ENCODE results near the gene ASAP2.
A peak's percentile ranks its signal among the peaks of the same experiment; 100 is the strongest.

The ASAP2 gene

GRCh38 chr2:9184361-9184760 lies 22.3 kb upstream of the ASAP2 start:
- no peak for DNase-seq

GRCh38 chr2:9187620-9188214 lies 18.9 kb upstream of the ASAP2 start:
- no peak for DNase-seq

- DNase-seq = no peak
Measured at GRCh38 chr2:9188823-9189222, 17.8 kb upstream of the ASAP2 start.

- no peak for DNase-seq
Measured at GRCh38 chr2:9189901-9190300, 16.7 kb upstream of the ASAP2 start.

- DNase-seq = peak; percentile 95
Measured at GRCh38 chr2:9191041-9191481, 15.6 kb upstream of the ASAP2 start.

GRCh38 chr2:9192712-9193111 lies 13.9 kb upstream of the ASAP2 start:
- DNase-seq = no peak

GRCh38 chr2:9194352-9194751 lies 12.3 kb upstream of the ASAP2 start:
- DNase-seq = no peak

- DNase-seq = no peak
Measured at GRCh38 chr2:9196637-9197036, 10.0 kb upstream of the ASAP2 start.

- no peak for DNase-seq
Measured at GRCh38 chr2:9197916-9198315, 8.7 kb upstream of the ASAP2 start.

GRCh38 chr2:9199716-9200632 lies 6.6 kb upstream of the ASAP2 start:
- DNase-seq = no peak

- no peak for DNase-seq
Measured at GRCh38 chr2:9200633-9201015, 6.0 kb upstream of the ASAP2 start.

- DNase-seq = no peak
Measured at GRCh38 chr2:9201185-9201891, 5.3 kb upstream of the ASAP2 start.

GRCh38 chr2:9203006-9203405 lies 3.6 kb upstream of the ASAP2 start:
- no peak for DNase-seq

- DNase-seq = no peak
Measured at GRCh38 chr2:9203876-9204275, 2.7 kb upstream of the ASAP2 start.

- no peak for DNase-seq
Measured at GRCh38 chr2:9204939-9205338, 1.7 kb upstream of the ASAP2 start.

GRCh38 chr2:9205486-9205885 lies 1.1 kb upstream of the ASAP2 start:
- no peak for DNase-seq

- DNase-seq = peak; percentile 63
Measured at GRCh38 chr2:9206991-9207640, 504 bp downstream of the ASAP2 start.

GRCh38 chr2:9207641-9208311 lies 1.2 kb downstream of the ASAP2 start:
- DNase-seq = peak; percentile 49

- no peak for DNase-seq
Measured at GRCh38 chr2:9208875-9209274, 2.3 kb downstream of the ASAP2 start.

GRCh38 chr2:9210030-9210429 lies 3.4 kb downstream of the ASAP2 start:
- DNase-seq = no peak

GRCh38 chr2:9211496-9211895 lies 4.9 kb downstream of the ASAP2 start:
- no peak for DNase-seq

- no peak for DNase-seq
Measured at GRCh38 chr2:9212010-9212635, 5.5 kb downstream of the ASAP2 start.

Data from left hindlimb (tissue), 1 donor.